ENCODE results near the gene PPIH. TPM values are rescaled to one million over a fixed set of nuclear protein-coding genes. Genes with fewer than 3 reads are reported as not detected.
A peak's percentile ranks its signal among the peaks of the same experiment; 100 is the strongest.

Gene PPIH
- total and polyA plus RNA-seq, 2 of the 13 experiments (the other 11 are each of a cell fraction or from before 2014, with no cell fraction given): 29.9 to 72.6 TPM

DNA sequence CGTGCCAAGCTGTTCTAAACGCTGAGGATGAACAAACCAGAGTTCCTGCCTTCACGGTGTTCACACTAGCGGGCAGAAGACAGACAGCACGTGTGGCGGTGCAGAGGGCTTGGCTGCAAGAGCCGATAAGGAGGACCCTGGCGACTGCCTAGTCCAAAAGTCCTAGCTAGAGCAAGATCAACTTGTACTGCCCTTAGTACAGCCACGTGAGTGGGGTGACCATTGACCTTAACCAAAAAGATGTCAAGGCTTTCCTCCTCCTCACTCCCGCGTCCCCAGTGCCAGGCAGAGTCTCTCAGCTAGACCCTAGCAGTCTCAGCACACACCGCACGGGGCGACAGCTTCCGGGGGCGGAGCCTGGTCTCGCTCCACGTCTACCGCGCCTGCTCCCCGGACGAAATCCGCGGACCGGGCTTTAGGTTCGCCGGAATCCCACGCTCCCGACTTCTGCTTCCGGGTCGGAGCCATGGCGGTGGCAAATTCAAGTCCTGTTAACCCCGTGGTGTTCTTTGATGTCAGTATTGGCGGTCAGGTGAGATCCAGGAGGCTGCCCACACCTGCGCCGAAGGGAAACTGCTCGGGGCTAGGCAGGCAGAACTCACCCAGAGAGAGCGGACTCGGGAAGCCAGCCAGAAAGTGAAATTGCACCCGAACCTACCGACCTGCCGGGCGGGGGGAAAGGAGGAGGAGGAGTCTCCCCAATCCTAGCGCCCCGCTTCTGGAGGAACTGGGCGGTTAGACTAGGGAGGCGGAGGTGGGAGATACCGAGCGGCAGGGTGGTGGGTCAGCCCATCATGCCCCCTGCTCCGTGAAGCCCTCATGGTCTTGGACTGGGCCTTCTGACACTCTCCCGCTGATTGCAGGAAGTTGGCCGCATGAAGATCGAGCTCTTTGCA lies at the start of gene PPIH (continued):
- TF ChIP-seq ATRX (CRISPR knock-in tag; IDR thresholded peaks at IDR 0.05; ENCODE audit: borderline replicate concordance) (no peak), ZNF33A (CRISPR knock-in tag; IDR thresholded peaks at IDR 0.05; ENCODE audit: borderline replicate concordance) (no peak), ELF1 (CRISPR knock-in tag; IDR thresholded peaks at IDR 0.05) (peak; percentile 94), ZFP36L2 (CRISPR knock-in tag; IDR thresholded peaks at IDR 0.05) (no peak), NCOA2 (CRISPR knock-in tag; IDR thresholded peaks at IDR 0.05) (peak; percentile 59; the same call in 1 of the 2 replicates), PAWR (CRISPR knock-in tag; IDR thresholded peaks at IDR 0.05; ENCODE audit: borderline replicate concordance) (no peak), NR2F6 (IDR thresholded peaks at IDR 0.05) (peak; percentile 45; the same call in 1 of the 2 replicates), NR2F6 (CRISPR knock-in tag; IDR thresholded peaks at IDR 0.05) (peak; percentile 66), RARG (CRISPR knock-in tag; IDR thresholded peaks at IDR 0.05; ENCODE audit: low read depth) (peak; percentile 79; the same call in 1 of the 2 replicates), GPN1 (CRISPR knock-in tag; IDR thresholded peaks at IDR 0.05; ENCODE audit: borderline replicate concordance) (no peak), YEATS2 (CRISPR knock-in tag; IDR thresholded peaks at IDR 0.05; ENCODE audit: borderline replicate concordance) (peak; percentile 92)
- TF ChIP-seq, protein P1, sequence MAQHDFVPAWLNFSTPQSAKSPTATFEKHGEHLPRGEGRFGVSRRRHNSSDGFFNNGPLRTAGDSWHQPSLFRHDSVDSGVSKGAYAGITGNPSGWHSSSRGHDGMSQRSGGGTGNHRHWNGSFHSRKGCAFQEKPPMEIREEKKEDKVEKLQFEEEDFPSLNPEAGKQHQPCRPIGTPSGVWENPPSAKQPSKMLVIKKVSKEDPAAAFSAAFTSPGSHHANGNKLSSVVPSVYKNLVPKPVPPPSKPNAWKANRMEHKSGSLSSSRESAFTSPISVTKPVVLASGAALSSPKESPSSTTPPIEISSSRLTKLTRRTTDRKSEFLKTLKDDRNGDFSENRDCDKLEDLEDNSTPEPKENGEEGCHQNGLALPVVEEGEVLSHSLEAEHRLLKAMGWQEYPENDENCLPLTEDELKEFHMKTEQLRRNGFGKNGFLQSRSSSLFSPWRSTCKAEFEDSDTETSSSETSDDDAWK (CRISPR knock-in tag; IDR thresholded peaks at IDR 0.05): no peak
- TF ChIP-seq, protein P2, sequence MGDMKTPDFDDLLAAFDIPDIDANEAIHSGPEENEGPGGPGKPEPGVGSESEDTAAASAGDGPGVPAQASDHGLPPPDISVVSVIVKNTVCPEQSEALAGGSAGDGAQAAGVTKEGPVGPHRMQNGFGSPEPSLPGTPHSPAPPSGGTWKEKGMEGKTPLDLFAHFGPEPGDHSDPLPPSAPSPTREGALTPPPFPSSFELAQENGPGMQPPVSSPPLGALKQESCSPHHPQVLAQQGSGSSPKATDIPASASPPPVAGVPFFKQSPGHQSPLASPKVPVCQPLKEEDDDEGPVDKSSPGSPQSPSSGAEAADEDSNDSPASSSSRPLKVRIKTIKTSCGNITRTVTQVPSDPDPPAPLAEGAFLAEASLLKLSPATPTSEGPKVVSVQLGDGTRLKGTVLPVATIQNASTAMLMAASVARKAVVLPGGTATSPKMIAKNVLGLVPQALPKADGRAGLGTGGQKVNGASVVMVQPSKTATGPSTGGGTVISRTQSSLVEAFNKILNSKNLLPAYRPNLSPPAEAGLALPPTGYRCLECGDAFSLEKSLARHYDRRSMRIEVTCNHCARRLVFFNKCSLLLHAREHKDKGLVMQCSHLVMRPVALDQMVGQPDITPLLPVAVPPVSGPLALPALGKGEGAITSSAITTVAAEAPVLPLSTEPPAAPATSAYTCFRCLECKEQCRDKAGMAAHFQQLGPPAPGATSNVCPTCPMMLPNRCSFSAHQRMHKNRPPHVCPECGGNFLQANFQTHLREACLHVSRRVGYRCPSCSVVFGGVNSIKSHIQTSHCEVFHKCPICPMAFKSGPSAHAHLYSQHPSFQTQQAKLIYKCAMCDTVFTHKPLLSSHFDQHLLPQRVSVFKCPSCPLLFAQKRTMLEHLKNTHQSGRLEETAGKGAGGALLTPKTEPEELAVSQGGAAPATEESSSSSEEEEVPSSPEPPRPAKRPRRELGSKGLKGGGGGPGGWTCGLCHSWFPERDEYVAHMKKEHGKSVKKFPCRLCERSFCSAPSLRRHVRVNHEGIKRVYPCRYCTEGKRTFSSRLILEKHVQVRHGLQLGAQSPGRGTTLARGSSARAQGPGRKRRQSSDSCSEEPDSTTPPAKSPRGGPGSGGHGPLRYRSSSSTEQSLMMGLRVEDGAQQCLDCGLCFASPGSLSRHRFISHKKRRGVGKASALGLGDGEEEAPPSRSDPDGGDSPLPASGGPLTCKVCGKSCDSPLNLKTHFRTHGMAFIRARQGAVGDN (CRISPR knock-in tag; IDR thresholded peaks at IDR 0.05): peak; percentile 99
- TF ChIP-seq, protein P3, sequence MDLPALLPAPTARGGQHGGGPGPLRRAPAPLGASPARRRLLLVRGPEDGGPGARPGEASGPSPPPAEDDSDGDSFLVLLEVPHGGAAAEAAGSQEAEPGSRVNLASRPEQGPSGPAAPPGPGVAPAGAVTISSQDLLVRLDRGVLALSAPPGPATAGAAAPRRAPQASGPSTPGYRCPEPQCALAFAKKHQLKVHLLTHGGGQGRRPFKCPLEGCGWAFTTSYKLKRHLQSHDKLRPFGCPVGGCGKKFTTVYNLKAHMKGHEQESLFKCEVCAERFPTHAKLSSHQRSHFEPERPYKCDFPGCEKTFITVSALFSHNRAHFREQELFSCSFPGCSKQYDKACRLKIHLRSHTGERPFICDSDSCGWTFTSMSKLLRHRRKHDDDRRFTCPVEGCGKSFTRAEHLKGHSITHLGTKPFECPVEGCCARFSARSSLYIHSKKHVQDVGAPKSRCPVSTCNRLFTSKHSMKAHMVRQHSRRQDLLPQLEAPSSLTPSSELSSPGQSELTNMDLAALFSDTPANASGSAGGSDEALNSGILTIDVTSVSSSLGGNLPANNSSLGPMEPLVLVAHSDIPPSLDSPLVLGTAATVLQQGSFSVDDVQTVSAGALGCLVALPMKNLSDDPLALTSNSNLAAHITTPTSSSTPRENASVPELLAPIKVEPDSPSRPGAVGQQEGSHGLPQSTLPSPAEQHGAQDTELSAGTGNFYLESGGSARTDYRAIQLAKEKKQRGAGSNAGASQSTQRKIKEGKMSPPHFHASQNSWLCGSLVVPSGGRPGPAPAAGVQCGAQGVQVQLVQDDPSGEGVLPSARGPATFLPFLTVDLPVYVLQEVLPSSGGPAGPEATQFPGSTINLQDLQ (CRISPR knock-in tag; IDR thresholded peaks at IDR 0.05): no peak
- TF ChIP-seq, protein P4, sequence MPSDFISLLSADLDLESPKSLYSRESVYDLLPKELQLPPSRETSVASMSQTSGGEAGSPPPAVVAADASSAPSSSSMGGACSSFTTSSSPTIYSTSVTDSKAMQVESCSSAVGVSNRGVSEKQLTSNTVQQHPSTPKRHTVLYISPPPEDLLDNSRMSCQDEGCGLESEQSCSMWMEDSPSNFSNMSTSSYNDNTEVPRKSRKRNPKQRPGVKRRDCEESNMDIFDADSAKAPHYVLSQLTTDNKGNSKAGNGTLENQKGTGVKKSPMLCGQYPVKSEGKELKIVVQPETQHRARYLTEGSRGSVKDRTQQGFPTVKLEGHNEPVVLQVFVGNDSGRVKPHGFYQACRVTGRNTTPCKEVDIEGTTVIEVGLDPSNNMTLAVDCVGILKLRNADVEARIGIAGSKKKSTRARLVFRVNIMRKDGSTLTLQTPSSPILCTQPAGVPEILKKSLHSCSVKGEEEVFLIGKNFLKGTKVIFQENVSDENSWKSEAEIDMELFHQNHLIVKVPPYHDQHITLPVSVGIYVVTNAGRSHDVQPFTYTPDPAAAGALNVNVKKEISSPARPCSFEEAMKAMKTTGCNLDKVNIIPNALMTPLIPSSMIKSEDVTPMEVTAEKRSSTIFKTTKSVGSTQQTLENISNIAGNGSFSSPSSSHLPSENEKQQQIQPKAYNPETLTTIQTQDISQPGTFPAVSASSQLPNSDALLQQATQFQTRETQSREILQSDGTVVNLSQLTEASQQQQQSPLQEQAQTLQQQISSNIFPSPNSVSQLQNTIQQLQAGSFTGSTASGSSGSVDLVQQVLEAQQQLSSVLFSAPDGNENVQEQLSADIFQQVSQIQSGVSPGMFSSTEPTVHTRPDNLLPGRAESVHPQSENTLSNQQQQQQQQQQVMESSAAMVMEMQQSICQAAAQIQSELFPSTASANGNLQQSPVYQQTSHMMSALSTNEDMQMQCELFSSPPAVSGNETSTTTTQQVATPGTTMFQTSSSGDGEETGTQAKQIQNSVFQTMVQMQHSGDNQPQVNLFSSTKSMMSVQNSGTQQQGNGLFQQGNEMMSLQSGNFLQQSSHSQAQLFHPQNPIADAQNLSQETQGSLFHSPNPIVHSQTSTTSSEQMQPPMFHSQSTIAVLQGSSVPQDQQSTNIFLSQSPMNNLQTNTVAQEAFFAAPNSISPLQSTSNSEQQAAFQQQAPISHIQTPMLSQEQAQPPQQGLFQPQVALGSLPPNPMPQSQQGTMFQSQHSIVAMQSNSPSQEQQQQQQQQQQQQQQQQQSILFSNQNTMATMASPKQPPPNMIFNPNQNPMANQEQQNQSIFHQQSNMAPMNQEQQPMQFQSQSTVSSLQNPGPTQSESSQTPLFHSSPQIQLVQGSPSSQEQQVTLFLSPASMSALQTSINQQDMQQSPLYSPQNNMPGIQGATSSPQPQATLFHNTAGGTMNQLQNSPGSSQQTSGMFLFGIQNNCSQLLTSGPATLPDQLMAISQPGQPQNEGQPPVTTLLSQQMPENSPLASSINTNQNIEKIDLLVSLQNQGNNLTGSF (CRISPR knock-in tag; IDR thresholded peaks at IDR 0.05): no peak
